BE2C (cell line): ENCODE measurements around the gene PLOD3.
A peak's percentile ranks its signal among the peaks of the same experiment; 100 is the strongest.

Experiments
- DNase-seq: peaks from one replicate; pipeline ENCODE4 v3.0.0-alpha.2; 2020
- H3K27me3 ChIP-seq: fragments of 250-450 bp; sonication (Bioruptor Pico); 2 replicates; pipeline ENCODE4 v1.5.1; 2020; ENCODE audit warnings: mild to moderate bottlenecking
- H3K36me3 ChIP-seq: fragments of 250-450 bp; sonication (Bioruptor Pico); 2 replicates; pipeline ENCODE4 v1.5.1; 2020; ENCODE audit warnings: mild to moderate bottlenecking
- H3K4me1 ChIP-seq: fragments of 250-450 bp; sonication (Bioruptor Pico); 2 replicates; pipeline ENCODE4 v1.5.1; 2020
- H3K4me3 ChIP-seq: 2 replicates; pipeline ENCODE4 v1.5.1; 2011; ENCODE audit warnings: low read depth, low read length
- H3K9me3 ChIP-seq: fragments of 250-450 bp; sonication (Bioruptor Pico); 2 replicates; pipeline ENCODE4 v1.5.1; 2020
- TF ChIP-seq, protein P1 (sequence below): IDR thresholded peaks from 2 replicates; pipeline ENCODE4 v1.5.1; 2012; ENCODE audit warnings: mild to moderate bottlenecking, low read depth, low read length

The PLOD3 gene

DNA sequence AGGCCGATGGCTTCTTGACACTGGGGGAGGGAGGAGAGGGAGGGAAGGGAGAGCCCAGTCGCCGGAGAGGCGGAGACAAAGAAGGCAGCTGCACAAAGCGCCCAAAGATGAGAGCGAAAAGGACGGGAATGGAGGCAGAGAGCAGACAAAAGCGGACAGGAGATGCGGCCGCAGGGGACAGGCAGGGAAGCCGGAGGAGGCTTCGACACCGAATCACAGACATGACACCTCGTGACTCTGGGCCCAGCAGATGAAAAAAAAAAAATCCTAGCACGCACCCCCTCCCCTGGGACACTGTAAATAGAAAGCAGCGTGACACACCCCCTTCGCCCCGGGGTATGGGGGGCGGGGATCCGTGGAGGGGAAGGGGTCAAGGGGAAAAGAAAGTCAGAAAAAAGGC lies 38.3 kb downstream of the PLOD3 start:
- peaks cover 15% of the 10 kb centered on the region for H3K27me3 ChIP-seq
- peak overlapping the region; percentile 33 for H3K4me3 ChIP-seq
- TF ChIP-seq, protein P1, sequence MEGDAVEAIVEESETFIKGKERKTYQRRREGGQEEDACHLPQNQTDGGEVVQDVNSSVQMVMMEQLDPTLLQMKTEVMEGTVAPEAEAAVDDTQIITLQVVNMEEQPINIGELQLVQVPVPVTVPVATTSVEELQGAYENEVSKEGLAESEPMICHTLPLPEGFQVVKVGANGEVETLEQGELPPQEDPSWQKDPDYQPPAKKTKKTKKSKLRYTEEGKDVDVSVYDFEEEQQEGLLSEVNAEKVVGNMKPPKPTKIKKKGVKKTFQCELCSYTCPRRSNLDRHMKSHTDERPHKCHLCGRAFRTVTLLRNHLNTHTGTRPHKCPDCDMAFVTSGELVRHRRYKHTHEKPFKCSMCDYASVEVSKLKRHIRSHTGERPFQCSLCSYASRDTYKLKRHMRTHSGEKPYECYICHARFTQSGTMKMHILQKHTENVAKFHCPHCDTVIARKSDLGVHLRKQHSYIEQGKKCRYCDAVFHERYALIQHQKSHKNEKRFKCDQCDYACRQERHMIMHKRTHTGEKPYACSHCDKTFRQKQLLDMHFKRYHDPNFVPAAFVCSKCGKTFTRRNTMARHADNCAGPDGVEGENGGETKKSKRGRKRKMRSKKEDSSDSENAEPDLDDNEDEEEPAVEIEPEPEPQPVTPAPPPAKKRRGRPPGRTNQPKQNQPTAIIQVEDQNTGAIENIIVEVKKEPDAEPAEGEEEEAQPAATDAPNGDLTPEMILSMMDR, result no peak
- peak; percentile 33 for DNase-seq
- no peaks in the 10 kb centered on the region for H3K36me3 ChIP-seq
- H3K9me3 ChIP-seq, result no peaks in the 10 kb centered on the region
- peaks cover 8% of the 10 kb centered on the region for H3K4me1 ChIP-seq

DNA sequence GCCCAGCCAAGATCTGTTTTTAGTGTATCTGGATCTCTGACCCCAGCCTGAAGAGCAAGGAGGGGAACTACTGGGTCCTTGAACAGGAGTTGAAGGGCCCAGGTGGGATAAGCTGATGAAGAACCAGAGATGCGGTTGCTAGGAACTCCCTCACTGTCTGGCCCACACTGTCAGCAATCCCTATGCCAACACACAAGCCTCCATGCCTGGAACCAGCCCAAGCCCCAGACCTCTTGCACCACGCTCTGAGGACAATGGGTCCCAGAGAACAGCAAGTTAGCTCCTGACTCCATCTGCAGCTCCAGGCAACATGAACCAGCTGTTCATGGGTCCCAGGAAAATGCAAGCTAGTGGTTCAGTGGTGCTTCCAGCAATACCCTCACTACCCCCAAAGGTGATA lies 39.7 kb downstream of the PLOD3 start:
- Histone ChIP-seq H3K36me3 (no peaks in the 10 kb centered on the region), H3K27me3 (peaks cover 24% of the 10 kb centered on the region), H3K4me1 (peaks cover 8% of the 10 kb centered on the region), H3K4me3 (no peak overlapping the region), H3K9me3 (no peaks in the 10 kb centered on the region)
- DNase-seq, result no peak
- TF ChIP-seq, protein P1, result no peak

DNA sequence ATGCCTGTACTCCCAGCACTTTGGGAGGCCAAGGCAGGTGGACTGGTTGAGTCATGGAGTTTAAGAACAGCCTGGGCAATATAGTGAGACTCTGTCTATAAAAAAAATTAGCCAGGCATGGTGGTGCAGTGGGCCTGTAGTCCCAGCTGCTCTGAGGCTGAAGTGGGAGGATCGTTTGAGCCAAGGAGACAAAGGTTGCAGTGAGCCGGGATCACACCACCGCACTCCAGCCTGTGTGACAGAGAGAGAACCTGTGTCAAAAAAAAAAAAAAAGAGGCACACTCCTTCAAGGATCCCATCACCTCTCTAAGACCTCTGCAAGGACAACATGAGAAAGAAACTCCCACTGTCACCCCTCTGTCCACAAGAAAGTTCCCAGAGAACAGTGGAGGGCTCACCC lies 41.7 kb downstream of the PLOD3 start:
- Histone ChIP-seq H3K4me1 (peaks cover 5% of the 10 kb centered on the region), H3K9me3 (no peaks in the 10 kb centered on the region), H3K36me3 (no peaks in the 10 kb centered on the region), H3K27me3 (peaks cover 40% of the 10 kb centered on the region), H3K4me3 (no peak overlapping the region)
- TF ChIP-seq, protein P1, result no peak
- DNase-seq, result no peak

DNA sequence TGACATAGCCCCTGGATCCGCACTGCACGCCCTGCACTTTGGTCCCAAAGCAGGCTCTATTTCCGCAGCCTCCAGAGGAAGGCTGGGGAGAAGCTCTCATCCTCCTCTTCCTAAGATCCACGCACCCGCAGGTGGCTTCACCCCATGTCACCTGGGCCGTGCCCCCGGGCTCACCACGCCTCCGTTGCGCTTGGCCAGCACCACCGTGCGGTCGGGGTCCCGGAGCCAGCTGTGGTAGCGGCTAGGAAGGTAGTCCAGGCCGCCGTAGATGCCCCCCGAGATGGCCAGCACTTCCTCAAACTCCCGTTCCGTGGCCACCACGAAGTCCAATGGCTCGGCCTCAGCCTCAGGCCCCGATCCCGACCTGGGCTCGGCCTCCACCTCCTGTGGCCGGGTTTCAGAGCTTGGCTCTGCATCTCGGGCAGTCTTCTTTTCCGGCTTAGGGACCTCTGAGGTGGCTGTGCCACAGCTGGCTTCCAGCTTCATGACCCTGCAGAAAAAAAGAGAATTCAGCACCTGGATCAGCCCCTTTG lies 43.0 kb downstream of the PLOD3 start:
- TF ChIP-seq, protein P1, result no peak
- H3K4me3 ChIP-seq, result no peak overlapping the region
- H3K36me3 ChIP-seq, result no peaks in the 10 kb centered on the region
- H3K4me1 ChIP-seq, result peaks cover 6% of the 10 kb centered on the region
- DNase-seq, result no peak
- H3K9me3 ChIP-seq, result no peaks in the 10 kb centered on the region
- peaks cover 37% of the 10 kb centered on the region for H3K27me3 ChIP-seq

DNA sequence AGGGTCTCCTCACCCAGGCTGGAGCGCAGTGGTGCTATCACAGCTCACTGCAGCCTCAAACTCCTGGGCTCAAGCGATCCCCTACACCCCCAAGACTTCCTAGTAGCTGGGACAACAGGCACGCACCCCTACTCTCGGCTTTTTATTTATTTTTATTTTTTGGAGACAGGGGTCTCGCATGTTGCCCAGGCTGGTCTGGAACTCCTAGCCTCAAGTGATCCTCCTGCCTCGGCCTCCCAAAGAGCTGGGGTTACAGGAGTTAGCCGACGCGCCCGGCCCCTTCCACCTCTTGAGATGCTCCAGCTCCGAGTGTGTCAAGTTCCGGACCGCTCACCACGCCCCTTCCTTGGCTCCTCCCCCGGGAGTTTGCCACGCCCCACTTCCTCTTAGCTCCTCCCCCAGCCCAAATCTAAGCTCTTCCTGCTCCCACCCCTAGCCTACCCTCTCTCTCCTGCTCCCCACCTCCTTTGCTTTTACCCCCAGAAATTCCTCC lies 43.6 kb downstream of the PLOD3 start:
- Histone ChIP-seq H3K36me3 (no peaks in the 10 kb centered on the region), H3K4me3 (no peak overlapping the region), H3K9me3 (no peaks in the 10 kb centered on the region), H3K4me1 (peaks cover 9% of the 10 kb centered on the region), H3K27me3 (peaks cover 39% of the 10 kb centered on the region)
- DNase-seq, result no peak
- TF ChIP-seq, protein P1, result no peak

DNA sequence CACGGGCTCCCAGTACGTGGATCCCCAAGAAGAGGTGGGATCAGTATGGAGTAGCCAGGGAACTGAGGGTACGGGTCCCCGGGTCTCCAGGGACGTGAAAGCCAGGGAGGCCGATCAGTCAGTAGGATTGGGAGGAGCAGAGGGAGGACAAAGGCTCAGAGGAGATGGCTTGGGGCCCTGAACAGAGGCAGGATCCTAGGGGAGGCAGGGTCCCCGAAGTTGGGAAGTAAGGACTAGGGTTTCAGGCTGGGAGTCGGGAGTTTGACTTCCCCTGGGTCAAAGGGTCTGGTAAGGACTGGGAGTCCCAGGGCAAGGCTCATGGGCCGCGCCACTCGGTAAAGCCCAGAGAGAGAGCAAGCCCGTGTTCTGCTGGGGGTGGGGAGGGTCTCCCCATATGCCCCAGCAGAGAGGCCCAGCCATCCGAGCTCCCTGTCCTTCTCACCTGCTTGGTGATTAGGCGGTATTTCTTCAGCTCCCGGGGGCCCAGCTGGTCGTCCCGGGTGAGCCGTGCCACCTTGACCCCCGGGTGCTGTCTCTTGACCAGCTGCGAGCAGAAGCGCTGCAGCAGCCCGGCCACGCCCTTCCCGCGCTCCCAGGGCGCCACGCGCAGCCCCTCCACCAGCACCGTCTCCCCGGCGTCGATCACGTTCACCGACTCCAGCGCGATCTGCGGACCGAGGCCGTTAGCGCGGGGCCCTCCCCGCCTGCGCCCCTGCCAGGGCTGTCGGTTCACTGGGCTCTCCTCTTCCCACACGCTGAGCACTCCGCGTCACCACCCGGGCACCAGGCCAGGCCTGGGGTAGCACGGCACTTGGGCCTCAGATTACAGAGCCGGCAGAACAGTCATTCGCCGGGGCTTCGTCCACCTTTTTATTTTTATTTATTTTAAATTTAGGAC lies 44.3 kb downstream of the PLOD3 start:
- H3K4me3 ChIP-seq, result no peak overlapping the region
- no peak for DNase-seq
- peaks cover 39% of the 10 kb centered on the region for H3K27me3 ChIP-seq
- TF ChIP-seq, protein P1, result no peak
- H3K4me1 ChIP-seq, result peaks cover 12% of the 10 kb centered on the region
- no peaks in the 10 kb centered on the region for H3K9me3 ChIP-seq
- H3K36me3 ChIP-seq, result no peaks in the 10 kb centered on the region
